Activated naive CD4-positive, alpha-beta T cell treated with anti-CD3 and anti-CD28 coated beads, Interleukin-2, amount 50 U/mL, for 72 hours (primary cell): Measurements from ENCODE around the gene GTSE1. TPM values are rescaled to one million over a fixed set of nuclear protein-coding genes. Genes with fewer than 3 reads are reported as not detected.

ENCODE experiments used
- ATAC-seq, 2 donors: fragments of 150-1000 bp; cut with Tn5 transposase; 2 replicates each; pipeline ENCODE4 v1.10.0; 2021; ENCODE audit warnings: mild to moderate bottlenecking in 2 of 2, moderate library complexity in 2 of 2
- DNase-seq, 2 donors: peaks; one replicate each; pipeline ENCODE4 v3.0.0; 2021 to 2022; ENCODE audit warnings: low spot score in 2 of 2
- H3K27ac Mint-ChIP-seq, 2 donors: one replicate each; pipeline ENCODE4 v1.8.0; 2022; ENCODE audit warnings: mild to moderate bottlenecking in 2 of 2, mixed read lengths in 2 of 2
- H3K36me3 Mint-ChIP-seq, 2 donors: one replicate each; pipeline ENCODE4 v1.8.0; 2022; ENCODE audit warnings: mixed read lengths in 2 of 2
- H3K9me3 Mint-ChIP-seq, 2 donors: one replicate each; pipeline ENCODE4 v1.8.0; 2022; ENCODE audit warnings: mixed read lengths in 2 of 2
- total RNA-seq, 2 donors: library from RNA; stranded (reverse); gene quantifications; one replicate each; pipeline ENCODE4 v1.2.3, GENCODE V29; 2022

Gene GTSE1
- total RNA-seq, 2 donors from 2014 or later, result 53.1 to 56.1 TPM

GRCh38 chr22:46360891-46361290, 64.2 kb downstream of the GTSE1 start:
- ATAC-seq, result no peak
- Mint-ChIP-seq H3K9me3 (no peaks in the 10 kb centered on the region), H3K27ac (peak overlapping the region; percentile 9 to 41), H3K36me3 (peaks cover 9 to 12% of the 10 kb centered on the region in 2 donors)
- DNase-seq, result no peak

GRCh38 chr22:46361826-46362202, 65.1 kb downstream of the GTSE1 start:
- no peak for DNase-seq
- no peaks in the 10 kb centered on the region for H3K9me3 Mint-ChIP-seq
- no peak for ATAC-seq
- H3K27ac Mint-ChIP-seq, result peak overlapping the region in 1 of 2 donors; percentile 41
- peaks cover 9 to 12% of the 10 kb centered on the region in 2 donors for H3K36me3 Mint-ChIP-seq

- no peaks in the 10 kb centered on the region for H3K9me3 Mint-ChIP-seq
- ATAC-seq (no peak), DNase-seq (no peak)
- H3K27ac Mint-ChIP-seq, result peak overlapping the region in 1 of 2 donors; percentile 51
- H3K36me3 Mint-ChIP-seq, result peaks cover 9 to 12% of the 10 kb centered on the region in 2 donors
Observed at GRCh38 chr22:46362203-46362933, 65.7 kb downstream of the GTSE1 start.

GRCh38 chr22:46362934-46363515, 66.4 kb downstream of the GTSE1 start:
- ATAC-seq (no peak), DNase-seq (no peak)
- H3K9me3 Mint-ChIP-seq, result no peaks in the 10 kb centered on the region
- peak overlapping the region; percentile 51 to 87 for H3K27ac Mint-ChIP-seq
- H3K36me3 Mint-ChIP-seq, result peaks cover 9 to 12% of the 10 kb centered on the region in 2 donors

- ATAC-seq (no peak), DNase-seq (no peak)
- Mint-ChIP-seq H3K9me3 (no peaks in the 10 kb centered on the region), H3K27ac (no peak overlapping the region), H3K36me3 (peaks cover 7 to 9% of the 10 kb centered on the region in 2 donors)
Observed at GRCh38 chr22:46363611-46364321, 67.1 kb downstream of the GTSE1 start.

GRCh38 chr22:46364341-46365165, 67.9 kb downstream of the GTSE1 start:
- peaks cover 0 to 9% of the 10 kb centered on the region in 2 donors for H3K36me3 Mint-ChIP-seq
- ATAC-seq (no peak), DNase-seq (no peak)
- no peak overlapping the region for H3K27ac Mint-ChIP-seq
- H3K9me3 Mint-ChIP-seq, result no peaks in the 10 kb centered on the region

- ATAC-seq (no peak), DNase-seq (no peak)
- Mint-ChIP-seq H3K36me3 (peaks cover 0 to 5% of the 10 kb centered on the region in 2 donors), H3K9me3 (no peaks in the 10 kb centered on the region), H3K27ac (no peak overlapping the region)
Observed at GRCh38 chr22:46365166-46365624, 68.5 kb downstream of the GTSE1 start.

- DNase-seq (no peak), ATAC-seq (peak; percentile 8 to 13)
- no peaks in the 10 kb centered on the region for H3K9me3 Mint-ChIP-seq
- no peaks in the 10 kb centered on the region for H3K36me3 Mint-ChIP-seq
- H3K27ac Mint-ChIP-seq, result no peak overlapping the region
Observed at GRCh38 chr22:46366327-46366731, 69.7 kb downstream of the GTSE1 start.

- Mint-ChIP-seq H3K27ac (peak overlapping the region in 1 of 2 donors; percentile 29), H3K9me3 (no peaks in the 10 kb centered on the region), H3K36me3 (no peaks in the 10 kb centered on the region)
- ATAC-seq, result peak; percentile 42 to 59
- peak in 1 of 2 donors; percentile 25 for DNase-seq
Observed at GRCh38 chr22:46366801-46367706, 70.4 kb downstream of the GTSE1 start.

GRCh38 chr22:46367707-46368191, 71.1 kb downstream of the GTSE1 start:
- ATAC-seq (peak; percentile 78 to 81), DNase-seq (peak; percentile 75 to 85)
- no peaks in the 10 kb centered on the region for H3K9me3 Mint-ChIP-seq
- H3K27ac Mint-ChIP-seq, result peak overlapping the region in 1 of 2 donors; percentile 29
- no peaks in the 10 kb centered on the region for H3K36me3 Mint-ChIP-seq

- DNase-seq (no peak), ATAC-seq (no peak)
- H3K27ac Mint-ChIP-seq, result no peak overlapping the region
- no peaks in the 10 kb centered on the region for H3K36me3 Mint-ChIP-seq
- no peaks in the 10 kb centered on the region for H3K9me3 Mint-ChIP-seq
Observed at GRCh38 chr22:46368422-46368821, 71.8 kb downstream of the GTSE1 start.

- no peak for ATAC-seq
- no peak for DNase-seq
- Mint-ChIP-seq H3K36me3 (no peaks in the 10 kb centered on the region), H3K9me3 (no peaks in the 10 kb centered on the region), H3K27ac (no peak overlapping the region)
Observed at GRCh38 chr22:46368871-46369715, 72.4 kb downstream of the GTSE1 start.

GRCh38 chr22:46369716-46370583, 73.3 kb downstream of the GTSE1 start:
- Mint-ChIP-seq H3K9me3 (no peaks in the 10 kb centered on the region), H3K36me3 (peaks cover 0 to under 1% of the 10 kb centered on the region in 2 donors), H3K27ac (no peak overlapping the region)
- ATAC-seq, result no peak
- DNase-seq, result no peak
